HEK293 (cell line): ENCODE data around the gene KRT82.

Experiments
- CTCF ChIA-PET: fragments of 350-600 bp; formaldehyde crosslinking; extraction: SDS; loops from one replicate; lab custom pipeline; 2021; ENCODE audit warnings: antibody characterized with exemption; lab: Yijun Ruan, JAX
- POLR2A ChIA-PET: fragments of 300-600 bp; formaldehyde crosslinking; extraction: SDS; loops from one replicate; lab custom pipeline; 2020; ENCODE audit warnings: antibody characterized with exemption, inconsistent platforms; lab: Yijun Ruan, JAX
- H3K27ac ChIP-seq: fragments of 200-500 bp; sonication (Bioruptor generic); 2 replicates; pipeline ENCODE4 v1.5.1; 2014; ENCODE audit warnings: low read depth, low read length, control low read depth, inconsistent platforms; ENCODE audit errors: extremely low read depth
- H3K36me3 ChIP-seq, 2 experiments: fragments of 200-500 bp in 1 of 2; sonication (Bioruptor generic) in 1 of 2; 1 replicate in 1 of 2; 2 replicates in 1 of 2; pipeline ENCODE4 v1.5.1; 2014 to 2017; ENCODE audit warnings: inconsistent platforms in 2 of 2, low read length in 2 of 2; ENCODE audit not compliant: control insufficient read depth in 2 of 2, insufficient read depth in 1 of 2
- H3K4me1 ChIP-seq: fragments of 200-500 bp; sonication (Bioruptor generic); 2 replicates; pipeline ENCODE4 v1.5.1; 2014; ENCODE audit warnings: mild to moderate bottlenecking, low read length, inconsistent platforms; ENCODE audit not compliant: control insufficient read depth, insufficient read depth
- H3K4me3 ChIP-seq: 2 replicates; pipeline ENCODE4 v1.5.1; 2011; ENCODE audit warnings: low read depth, mild to moderate bottlenecking, control low read depth, low read length, moderate library complexity
- H3K9me3 ChIP-seq: fragments of 200-500 bp; sonication (Bioruptor generic); 2 replicates; pipeline ENCODE4 v1.5.1; 2014; ENCODE audit warnings: low read depth, low read length, inconsistent platforms; ENCODE audit not compliant: control insufficient read depth, insufficient read depth
- EGR2 ChIP-seq: fragments of 450-650 bp; formaldehyde crosslinking; IDR thresholded peaks from 2 replicates; pipeline ENCODE4 v1.5.1; 2016; ENCODE audit warnings: low read depth, missing biosample characterization, missing genetic modification characterization
- MYNN ChIP-seq: fragments of 450-650 bp; formaldehyde crosslinking; IDR thresholded peaks from 2 replicates; pipeline ENCODE4 v1.5.1; 2016; ENCODE audit warnings: missing biosample characterization, missing genetic modification characterization, borderline replicate concordance
- ZBTB48 ChIP-seq: fragments of 450-650 bp; formaldehyde crosslinking; IDR thresholded peaks from 2 replicates; pipeline ENCODE4 v1.5.1; 2016; ENCODE audit warnings: missing biosample characterization, missing genetic modification characterization
- ZBTB7A ChIP-seq: fragments of 450-650 bp; formaldehyde crosslinking; IDR thresholded peaks from 2 replicates; pipeline ENCODE4 v1.5.1; 2016; ENCODE audit warnings: low read depth, missing biosample characterization, missing genetic modification characterization
- ZFHX2 ChIP-seq: fragments of 450-650 bp; formaldehyde crosslinking; conservative IDR thresholded peaks from 2 replicates; pipeline ENCODE4 v1.5.1; 2016; ENCODE audit warnings: missing biosample characterization, missing genetic modification characterization
- ZNF2 ChIP-seq: fragments of 450-650 bp; formaldehyde crosslinking; IDR thresholded peaks from 2 replicates; pipeline ENCODE4 v1.5.1; 2016; ENCODE audit warnings: missing biosample characterization, missing genetic modification characterization
- ZNF23 ChIP-seq: fragments of 450-650 bp; formaldehyde crosslinking; IDR thresholded peaks from 2 replicates; pipeline ENCODE4 v1.5.1; 2016; ENCODE audit warnings: missing biosample characterization, missing genetic modification characterization, borderline replicate concordance
- ZNF37A ChIP-seq: fragments of 450-650 bp; IDR thresholded peaks from 2 replicates; pipeline ENCODE4 v1.5.1; 2018; ENCODE audit warnings: missing biosample characterization, missing genetic modification characterization
- ZNF449 ChIP-seq: fragments of 450-650 bp; formaldehyde crosslinking; IDR thresholded peaks from 2 replicates; pipeline ENCODE4 v1.5.1; 2017; ENCODE audit warnings: missing biosample characterization, mild to moderate bottlenecking, missing genetic modification characterization, moderate library complexity
- ZNF529 ChIP-seq: fragments of 450-650 bp; formaldehyde crosslinking; IDR thresholded peaks from 2 replicates; pipeline ENCODE4 v1.5.1; 2017; ENCODE audit warnings: missing genetic modification characterization, missing biosample characterization; ENCODE audit not compliant: insufficient replicate concordance
- ZNF677 ChIP-seq: fragments of 450-650 bp; IDR thresholded peaks from 2 replicates; pipeline ENCODE4 v1.5.0; 2018; ENCODE audit warnings: missing biosample characterization, mild to moderate bottlenecking, missing genetic modification characterization, moderate library complexity
- ZNF768 ChIP-seq: fragments of 450-650 bp; formaldehyde crosslinking; IDR thresholded peaks from 2 replicates; pipeline ENCODE4 v1.5.1; 2018; ENCODE audit warnings: missing biosample characterization, mild to moderate bottlenecking, missing genetic modification characterization
- ZNF791 ChIP-seq: fragments of 450-650 bp; formaldehyde crosslinking; IDR thresholded peaks from 2 replicates; pipeline ENCODE4 v1.5.1; 2016; ENCODE audit warnings: missing biosample characterization, missing genetic modification characterization
- ZNF843 ChIP-seq: fragments of 450-650 bp; formaldehyde crosslinking; IDR thresholded peaks from 2 replicates; pipeline ENCODE4 v1.5.1; 2016; ENCODE audit warnings: missing biosample characterization, missing genetic modification characterization
- TF ChIP-seq, protein P1 (sequence below): fragments of 450-650 bp; formaldehyde crosslinking; conservative IDR thresholded peaks from 2 replicates; pipeline ENCODE4 v1.5.1; 2016; ENCODE audit warnings: low read depth, missing biosample characterization, missing genetic modification characterization
- TF ChIP-seq, protein P2 (sequence below): fragments of 450-650 bp; formaldehyde crosslinking; IDR thresholded peaks from 2 replicates; pipeline ENCODE4 v1.5.1; 2016; ENCODE audit warnings: missing biosample characterization, missing genetic modification characterization

The KRT82 gene

GRCh38 chr12:52389313-52390207 lies 16.6 kb downstream of the KRT82 start:
- POLR2A ChIA-PET: no interaction called here
- CTCF ChIA-PET: interaction anchor here (0.7 to 2.8 kb wide), 4 partner anchors 9 to 496 kb away, joined by 3 to 19 read pairs (median 8); no protein-coding TSS in a partner anchor
- Histone ChIP-seq H3K36me3 (no peaks in the 10 kb centered on the region), H3K4me3 (no peak overlapping the region), H3K27ac (no peak overlapping the region), H3K4me1 (no peaks in the 10 kb centered on the region)
- TF ChIP-seq ZFHX2 (tag by site-specific recombination) (peak; percentile 62), EGR2 (tag by site-specific recombination) (peak; percentile 62; the same call in 1 of the 2 replicates), ZNF37A (tag by site-specific recombination) (no peak), ZNF449 (tag by site-specific recombination) (peak; percentile 26; the same call in 1 of the 2 replicates)
- TF ChIP-seq, all 188 proteins: peak for 3
- no peaks in the 10 kb centered on the region for H3K9me3 ChIP-seq

DNA sequence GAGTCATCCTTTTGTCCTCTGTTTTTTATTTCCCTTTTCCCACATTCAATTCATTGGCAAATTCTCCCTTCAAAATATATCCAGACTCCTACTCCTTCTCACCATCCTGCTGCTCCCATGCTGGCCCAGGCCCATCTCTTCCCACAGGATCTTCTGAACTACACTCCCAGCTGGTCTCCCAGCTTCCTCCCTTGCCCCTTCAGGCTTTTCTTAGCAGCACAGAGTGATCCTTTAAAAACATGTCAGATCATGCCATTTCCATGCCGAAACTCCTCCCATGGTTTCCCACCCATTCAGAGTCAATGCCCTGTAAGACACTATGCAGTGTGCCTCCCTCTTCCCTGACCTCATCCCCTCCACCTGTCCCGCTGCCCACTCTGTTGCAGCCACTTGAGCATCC lies 18.3 kb downstream of the KRT82 start:
- Histone ChIP-seq H3K4me1 (no peaks in the 10 kb centered on the region), H3K36me3 (no peaks in the 10 kb centered on the region), H3K27ac (no peak overlapping the region), H3K4me3 (no peak overlapping the region), H3K9me3 (no peaks in the 10 kb centered on the region)
- TF ChIP-seq EGR2 (tag by site-specific recombination): 0 out of 2 replicates have a peak, but pooled peaks have one; percentile 5
- 0 out of 2 replicates have a peak, but pooled peaks have one; percentile 6 for TF ChIP-seq ZFHX2 (tag by site-specific recombination)
- TF ChIP-seq ZNF677 (tag by site-specific recombination): no peak
- ChIA-PET POLR2A (no interaction called here), CTCF (interaction anchor here (0.6 to 1.4 kb wide), 5 partner anchors 9 to 491 kb away, joined by 3 to 5 read pairs (median 3); no protein-coding TSS in a partner anchor)

DNA sequence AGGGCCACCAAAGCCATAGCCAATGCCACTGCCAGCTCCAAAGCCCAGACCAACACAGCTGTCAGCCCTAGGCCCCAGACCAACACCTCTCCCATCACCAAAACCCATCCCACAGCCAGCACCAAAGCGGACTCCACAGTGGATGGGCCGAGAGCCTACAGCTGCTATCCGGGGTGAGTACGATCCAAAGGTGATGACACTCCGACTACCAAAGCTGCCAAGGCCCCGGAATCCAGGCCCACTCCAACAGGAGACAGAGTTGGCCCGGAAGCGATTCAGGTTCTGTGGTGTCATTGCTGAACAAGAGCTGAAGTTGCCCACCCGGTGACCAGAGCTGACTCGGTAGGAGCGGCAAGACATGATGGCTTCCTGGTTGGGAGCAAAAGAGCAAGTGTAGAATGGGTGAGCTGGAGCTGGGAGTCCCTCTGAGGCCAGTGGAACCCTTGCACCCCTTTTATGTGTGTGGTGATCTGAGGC lies 20.9 kb downstream of the KRT82 start, which contains the start of gene KRT84:
Gene KRT84, minus strand, starts transcription at position 427 of the 477 bp plus-strand sequence. Its CDS starts 67 bp downstream, at position 360.
- no peaks in the 10 kb centered on the region for H3K9me3 ChIP-seq
- no peak within 1 kb of the TSS for H3K4me3 ChIP-seq
- POLR2A ChIA-PET: no interaction called here
- CTCF ChIA-PET: interaction anchor here (0.5 to 2.1 kb wide), 13 partner anchors 9 to 500 kb away, joined by 3 to 10 read pairs (median 4); no protein-coding TSS in a partner anchor
- TF ChIP-seq ZNF843 (no peak), MYNN (tag by site-specific recombination) (no peak)
- TF ChIP-seq, all 188 proteins: peak for 0
- no peak within 1 kb of the TSS for H3K27ac ChIP-seq
- no peaks in the 10 kb centered on the region for H3K4me1 ChIP-seq
- H3K36me3 ChIP-seq: no peaks in the 10 kb centered on the region

GRCh38 chr12:52383331-52383730 lies 22.8 kb downstream of the KRT82 start:
- CTCF ChIA-PET: interaction anchor here (0.6 to 4.3 kb wide), 6 partner anchors 10 to 600 kb away, joined by 3 to 38 read pairs (median 4); no protein-coding TSS in a partner anchor
- Histone ChIP-seq H3K4me3 (no peak overlapping the region), H3K4me1 (no peaks in the 10 kb centered on the region), H3K36me3 (no peaks in the 10 kb centered on the region), H3K27ac (no peak overlapping the region), H3K9me3 (no peaks in the 10 kb centered on the region)
- POLR2A ChIA-PET: no interaction called here
- TF ChIP-seq ZNF791 (tag by site-specific recombination) (no peak), ZBTB48 (tag by site-specific recombination) (no peak), ZNF768 (tag by site-specific recombination) (no peak), ZNF529 (tag by site-specific recombination) (no peak), ZBTB7A (no peak), ZNF23 (tag by site-specific recombination) (no peak), ZNF2 (tag by site-specific recombination) (no peak)
- TF ChIP-seq, protein P1, sequence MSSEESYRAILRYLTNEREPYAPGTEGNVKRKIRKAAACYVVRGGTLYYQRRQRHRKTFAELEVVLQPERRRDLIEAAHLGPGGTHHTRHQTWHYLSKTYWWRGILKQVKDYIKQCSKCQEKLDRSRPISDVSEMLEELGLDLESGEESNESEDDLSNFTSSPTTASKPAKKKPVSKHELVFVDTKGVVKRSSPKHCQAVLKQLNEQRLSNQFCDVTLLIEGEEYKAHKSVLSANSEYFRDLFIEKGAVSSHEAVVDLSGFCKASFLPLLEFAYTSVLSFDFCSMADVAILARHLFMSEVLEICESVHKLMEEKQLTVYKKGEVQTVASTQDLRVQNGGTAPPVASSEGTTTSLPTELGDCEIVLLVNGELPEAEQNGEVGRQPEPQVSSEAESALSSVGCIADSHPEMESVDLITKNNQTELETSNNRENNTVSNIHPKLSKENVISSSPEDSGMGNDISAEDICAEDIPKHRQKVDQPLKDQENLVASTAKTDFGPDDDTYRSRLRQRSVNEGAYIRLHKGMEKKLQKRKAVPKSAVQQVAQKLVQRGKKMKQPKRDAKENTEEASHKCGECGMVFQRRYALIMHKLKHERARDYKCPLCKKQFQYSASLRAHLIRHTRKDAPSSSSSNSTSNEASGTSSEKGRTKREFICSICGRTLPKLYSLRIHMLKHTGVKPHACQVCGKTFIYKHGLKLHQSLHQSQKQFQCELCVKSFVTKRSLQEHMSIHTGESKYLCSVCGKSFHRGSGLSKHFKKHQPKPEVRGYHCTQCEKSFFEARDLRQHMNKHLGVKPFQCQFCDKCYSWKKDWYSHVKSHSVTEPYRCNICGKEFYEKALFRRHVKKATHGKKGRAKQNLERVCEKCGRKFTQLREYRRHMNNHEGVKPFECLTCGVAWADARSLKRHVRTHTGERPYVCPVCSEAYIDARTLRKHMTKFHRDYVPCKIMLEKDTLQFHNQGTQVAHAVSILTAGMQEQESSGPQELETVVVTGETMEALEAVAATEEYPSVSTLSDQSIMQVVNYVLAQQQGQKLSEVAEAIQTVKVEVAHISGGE (tag by site-specific recombination): no peak
- TF ChIP-seq, protein P2, sequence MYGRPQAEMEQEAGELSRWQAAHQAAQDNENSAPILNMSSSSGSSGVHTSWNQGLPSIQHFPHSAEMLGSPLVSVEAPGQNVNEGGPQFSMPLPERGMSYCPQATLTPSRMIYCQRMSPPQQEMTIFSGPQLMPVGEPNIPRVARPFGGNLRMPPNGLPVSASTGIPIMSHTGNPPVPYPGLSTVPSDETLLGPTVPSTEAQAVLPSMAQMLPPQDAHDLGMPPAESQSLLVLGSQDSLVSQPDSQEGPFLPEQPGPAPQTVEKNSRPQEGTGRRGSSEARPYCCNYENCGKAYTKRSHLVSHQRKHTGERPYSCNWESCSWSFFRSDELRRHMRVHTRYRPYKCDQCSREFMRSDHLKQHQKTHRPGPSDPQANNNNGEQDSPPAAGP: no peak
